NCI-H2227 (cell line): ENCODE data around the gene ADM2.

Experiments
- DNase-seq: peaks from one replicate; lab custom pipeline; 2025; ENCODE audit not compliant: unreplicated experiment; lab: John Stamatoyannopoulos, UW

Gene ADM2

GRCh38 chr22:50445071-50445879, 36.1 kb upstream of the ADM2 start:
- no peak for DNase-seq

DNA sequence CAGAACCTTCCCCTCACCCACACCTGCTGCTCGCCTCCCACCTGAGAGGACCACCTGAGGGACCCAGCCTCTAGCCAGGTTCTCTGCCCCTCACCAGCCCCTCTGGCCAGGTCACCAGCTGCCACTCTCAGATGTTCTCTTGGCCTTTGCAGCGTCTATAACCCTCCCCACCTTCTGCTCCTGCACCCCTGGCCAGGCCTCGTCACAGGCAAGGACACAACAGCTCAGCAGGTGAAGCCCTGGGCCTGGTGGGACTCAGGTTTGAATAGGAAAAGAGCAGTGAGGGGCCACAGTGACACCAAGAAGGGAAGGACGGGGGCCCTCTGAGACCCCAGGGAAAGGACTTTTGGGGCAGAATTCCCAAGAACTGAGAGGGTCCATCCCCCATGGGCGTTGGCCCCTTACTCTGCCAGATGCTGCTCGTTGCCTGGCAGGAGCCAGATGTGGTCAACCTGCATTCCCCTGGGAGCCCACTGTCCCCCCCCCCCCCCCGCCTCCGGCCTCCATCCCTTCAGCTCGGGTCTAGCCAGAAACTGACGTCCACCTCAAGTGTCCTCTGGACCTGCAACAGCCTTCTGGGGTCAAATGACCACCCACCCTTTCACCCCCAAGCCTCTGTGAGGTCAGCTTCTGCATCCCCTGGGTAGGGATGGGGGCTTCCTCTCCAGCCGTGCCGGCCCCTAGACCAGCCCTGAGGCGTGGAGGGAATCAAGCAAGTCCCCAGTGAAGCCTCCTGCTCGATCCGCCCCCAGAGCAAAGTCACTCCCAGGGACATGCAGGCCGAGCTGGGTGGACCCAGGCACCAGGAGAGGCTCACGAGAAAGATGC, 35.2 kb upstream of the ADM2 start:
- no peak for DNase-seq

- DNase-seq, result no peak
Measured at GRCh38 chr22:50446708-50447575, 34.4 kb upstream of the ADM2 start.

GRCh38 chr22:50447576-50448551, 33.5 kb upstream of the ADM2 start:
- DNase-seq, result no peak

- no peak for DNase-seq
Measured at GRCh38 chr22:50452649-50453048, 28.7 kb upstream of the ADM2 start.

DNA sequence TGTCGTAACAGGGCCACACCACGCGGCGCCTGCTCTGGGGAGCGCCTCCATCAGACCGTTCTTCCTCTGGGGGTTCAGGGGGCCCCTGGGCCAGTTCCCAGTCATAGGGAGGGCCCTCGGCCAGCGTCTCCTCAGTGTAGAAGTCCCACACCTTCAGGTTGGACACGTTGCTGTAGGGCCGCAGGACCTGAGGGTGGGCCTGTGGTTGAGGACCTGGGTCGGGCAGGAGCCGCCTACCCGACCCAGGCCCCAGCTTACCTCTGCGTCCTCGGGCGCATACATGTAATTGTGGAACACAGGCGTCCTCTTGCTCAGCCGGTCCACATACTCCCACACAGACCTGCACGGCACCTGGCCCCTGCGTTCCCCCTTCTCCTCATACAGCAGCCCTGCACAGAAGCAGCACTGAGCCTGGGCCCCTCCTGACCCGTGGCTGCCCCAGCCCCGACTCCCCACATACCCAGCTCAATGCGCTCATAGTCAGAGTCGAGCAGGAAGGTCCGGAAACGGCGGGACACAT, 26.7 kb upstream of the ADM2 start:
- DNase-seq, result no peak

DNA sequence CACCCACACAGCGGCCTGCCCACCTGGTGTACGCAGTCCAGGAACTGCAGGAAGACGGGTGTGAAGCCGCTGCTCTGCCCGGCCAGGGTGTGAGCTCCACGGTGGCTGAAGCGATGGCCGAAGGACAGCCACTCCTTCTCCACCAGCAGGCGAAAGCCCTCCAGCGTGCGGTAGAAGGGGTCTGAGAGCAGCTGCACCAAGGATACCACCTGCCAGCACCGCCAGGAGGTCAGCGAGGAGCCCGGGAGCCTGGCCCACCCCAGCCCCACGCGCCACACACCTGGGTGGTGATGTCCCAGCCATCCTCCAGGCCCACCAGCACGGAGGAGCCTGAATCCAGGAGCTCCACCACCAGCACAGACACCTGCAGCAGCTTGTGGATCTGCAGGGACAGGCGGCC, 26.1 kb upstream of the ADM2 start:
- no peak for DNase-seq

DNA sequence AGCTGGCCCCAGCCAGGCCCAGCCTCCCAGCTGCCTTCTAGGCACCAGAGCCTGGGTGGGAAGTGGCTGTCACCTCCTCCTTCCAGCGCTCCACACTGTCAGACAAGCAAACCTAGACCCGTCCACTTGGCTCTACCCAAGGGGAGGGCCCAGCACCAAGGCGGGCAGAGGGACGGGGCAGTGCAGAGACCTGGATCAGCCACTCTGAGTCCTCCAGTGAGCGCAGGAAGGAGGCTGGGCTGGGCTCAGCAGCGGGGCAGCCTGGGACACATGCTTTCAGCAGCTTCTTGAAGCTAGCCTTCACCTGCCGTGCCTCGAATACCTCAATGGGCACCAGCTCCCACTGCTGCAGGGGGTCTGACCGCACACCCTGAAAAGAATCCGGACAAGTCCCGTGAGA, 25.3 kb upstream of the ADM2 start:
- DNase-seq, result no peak

DNA sequence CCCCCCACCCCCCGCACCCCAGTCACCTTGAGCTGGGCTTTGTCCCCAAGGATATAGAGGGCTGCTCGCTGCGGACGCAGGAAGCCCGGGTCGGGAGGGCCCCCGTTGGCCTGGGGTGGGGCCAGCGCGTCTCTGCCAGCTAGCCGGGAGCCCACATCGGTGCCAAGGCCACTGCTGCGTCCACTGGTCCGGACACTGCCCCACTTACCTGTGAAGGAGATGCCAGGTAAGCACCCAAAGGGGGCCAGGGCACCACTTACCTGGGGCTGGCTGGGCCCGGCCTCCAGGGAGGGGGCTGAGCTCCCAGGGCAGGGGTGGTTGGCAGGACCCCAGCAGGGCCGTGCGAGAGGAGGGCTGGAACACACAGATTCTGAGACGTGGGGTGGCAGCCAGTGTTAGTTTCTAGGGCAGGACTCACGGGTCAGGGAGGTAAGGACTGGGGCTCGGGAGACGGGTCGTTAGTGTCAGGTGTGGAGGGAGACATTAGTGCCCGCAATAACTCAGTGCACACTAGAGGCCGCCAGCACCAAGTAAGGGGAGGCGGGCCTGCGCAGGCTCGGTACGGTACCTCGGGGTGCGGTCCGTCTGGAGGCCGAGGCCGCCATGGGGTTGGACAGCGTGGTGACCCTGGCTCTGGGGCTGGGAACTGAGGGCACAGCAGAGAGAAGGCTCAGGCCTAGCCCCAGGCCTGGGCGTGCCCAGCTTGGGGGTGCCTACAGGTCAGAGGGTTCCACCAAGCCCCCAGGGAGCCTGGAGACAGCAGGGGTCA, 24.7 kb upstream of the ADM2 start:
- DNase-seq, result no peak

DNA sequence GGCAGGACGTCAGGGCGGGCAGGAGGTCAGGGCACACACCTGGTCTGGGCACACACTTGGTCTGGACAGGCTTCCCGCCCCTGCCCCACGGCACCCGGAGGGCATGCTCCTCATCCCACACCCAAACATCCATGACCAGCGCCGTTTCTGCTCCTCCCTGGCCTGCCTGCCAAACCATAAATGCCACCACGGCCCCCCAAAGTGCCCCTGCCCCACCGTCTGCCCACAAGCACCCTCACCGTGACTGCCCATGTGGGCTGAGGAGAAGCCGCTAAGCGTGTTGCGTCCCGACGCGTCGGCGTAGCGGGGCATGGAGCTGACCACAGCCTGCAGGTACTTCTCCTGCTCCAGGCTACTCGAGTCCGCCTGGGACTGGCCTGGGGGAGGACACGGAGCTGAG, 22.3 kb upstream of the ADM2 start:
- no peak for DNase-seq

- no peak for DNase-seq
Measured at GRCh38 chr22:50459496-50460140, 21.7 kb upstream of the ADM2 start.

DNA sequence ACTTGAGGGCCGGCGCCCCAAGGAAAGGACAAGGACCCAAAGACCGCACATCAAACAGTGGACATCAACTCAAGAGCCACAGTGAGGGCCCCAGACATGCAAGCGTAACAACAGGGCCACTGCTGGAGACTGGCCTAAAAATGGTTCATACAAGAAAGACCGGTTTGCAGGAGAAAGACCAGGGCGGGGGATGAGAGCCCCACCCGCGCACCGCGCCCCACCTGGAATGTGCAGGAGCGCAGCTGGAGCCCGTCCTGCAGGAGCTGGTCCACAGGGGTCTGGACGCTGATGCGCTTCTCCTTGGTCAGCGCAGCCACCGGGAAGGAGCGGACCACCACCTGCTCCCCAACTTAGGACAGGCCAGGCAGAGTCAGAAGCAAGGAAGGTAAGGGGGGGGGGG, 20.4 kb upstream of the ADM2 start:
- no peak for DNase-seq

- no peak for DNase-seq
Measured at GRCh38 chr22:50461536-50461935, 19.8 kb upstream of the ADM2 start.

DNA sequence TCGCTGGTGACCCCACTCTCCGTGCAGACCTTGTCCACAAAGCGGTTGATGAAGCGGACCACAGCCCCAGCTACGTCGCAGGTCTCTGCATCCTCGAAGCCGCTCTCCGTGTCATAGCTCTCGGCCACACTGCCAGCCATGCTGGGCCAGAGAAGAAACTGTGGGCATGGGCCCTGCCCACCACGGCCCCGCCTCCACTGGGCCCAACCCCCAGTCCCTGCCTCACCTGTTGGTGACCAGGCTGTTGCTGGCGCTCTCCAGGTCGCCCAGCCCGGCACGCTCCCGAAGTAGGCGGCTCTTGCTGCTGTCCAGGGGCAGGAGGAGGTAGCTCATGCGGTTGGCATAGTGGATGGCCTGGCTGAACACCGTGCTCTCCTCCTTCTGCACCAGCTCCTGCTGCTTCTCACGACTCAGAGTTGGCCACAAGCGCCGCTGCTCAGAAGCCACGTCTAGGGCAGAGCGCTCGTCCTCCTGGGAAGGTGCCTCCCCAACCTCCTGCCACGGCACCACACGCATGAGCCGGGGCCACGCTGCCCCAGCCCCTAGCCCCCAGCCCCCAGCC, 19.3 kb upstream of the ADM2 start:
- DNase-seq, result no peak

DNA sequence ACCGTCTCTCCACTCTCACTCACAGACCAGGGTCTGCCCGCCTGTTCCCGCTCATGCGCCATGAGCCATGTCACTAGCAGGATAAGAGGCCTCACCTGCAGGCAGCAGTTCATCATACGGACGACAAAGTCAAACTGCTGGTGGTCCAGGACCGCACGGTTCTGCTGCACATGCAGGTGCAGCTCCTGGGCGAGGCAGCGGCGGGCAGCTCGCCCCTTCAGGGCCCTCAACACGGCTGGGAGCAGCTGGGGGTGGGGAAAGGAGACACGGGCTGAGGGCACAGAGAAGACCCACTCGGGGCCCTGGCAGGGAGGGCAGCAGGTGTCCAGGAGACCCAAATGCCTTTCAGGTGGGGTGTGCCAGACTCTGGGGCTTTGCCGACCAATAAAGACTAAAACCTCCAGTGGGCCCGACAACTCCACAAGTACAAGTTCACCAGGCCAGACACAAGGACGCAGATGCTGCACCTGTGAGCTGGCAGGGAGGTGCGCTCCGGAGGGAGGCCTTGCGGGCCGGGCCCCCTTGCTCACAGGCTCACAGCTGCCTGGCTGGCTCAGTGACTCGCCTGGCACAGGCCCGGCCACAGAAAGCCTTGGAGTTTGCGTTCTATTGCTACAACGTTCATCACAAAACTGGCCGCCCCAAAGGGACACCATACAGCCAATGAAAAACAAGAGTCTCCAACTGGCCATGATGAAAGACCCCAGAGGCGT, 18.0 kb upstream of the ADM2 start:
- no peak for DNase-seq

DNA sequence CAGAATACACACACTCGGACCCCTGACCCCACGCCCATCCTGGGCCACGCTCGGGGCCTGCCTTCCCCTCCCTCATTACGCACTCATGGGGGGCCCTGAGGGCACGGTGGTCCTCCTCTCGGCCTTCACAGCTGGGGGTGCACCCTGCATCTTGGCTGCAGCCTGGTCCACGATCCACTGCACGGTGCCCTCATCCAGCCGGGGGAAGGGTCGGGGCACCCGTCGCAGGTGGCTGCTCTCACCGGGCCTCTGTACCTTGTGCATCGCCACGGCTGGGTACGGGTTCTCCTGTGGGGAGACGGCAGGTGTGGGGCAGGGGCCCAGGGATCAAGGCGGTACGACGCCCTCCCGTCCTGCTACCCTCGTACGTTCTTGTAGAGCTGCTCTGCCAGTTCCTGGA, 16.9 kb upstream of the ADM2 start:
- DNase-seq, result no peak

DNA sequence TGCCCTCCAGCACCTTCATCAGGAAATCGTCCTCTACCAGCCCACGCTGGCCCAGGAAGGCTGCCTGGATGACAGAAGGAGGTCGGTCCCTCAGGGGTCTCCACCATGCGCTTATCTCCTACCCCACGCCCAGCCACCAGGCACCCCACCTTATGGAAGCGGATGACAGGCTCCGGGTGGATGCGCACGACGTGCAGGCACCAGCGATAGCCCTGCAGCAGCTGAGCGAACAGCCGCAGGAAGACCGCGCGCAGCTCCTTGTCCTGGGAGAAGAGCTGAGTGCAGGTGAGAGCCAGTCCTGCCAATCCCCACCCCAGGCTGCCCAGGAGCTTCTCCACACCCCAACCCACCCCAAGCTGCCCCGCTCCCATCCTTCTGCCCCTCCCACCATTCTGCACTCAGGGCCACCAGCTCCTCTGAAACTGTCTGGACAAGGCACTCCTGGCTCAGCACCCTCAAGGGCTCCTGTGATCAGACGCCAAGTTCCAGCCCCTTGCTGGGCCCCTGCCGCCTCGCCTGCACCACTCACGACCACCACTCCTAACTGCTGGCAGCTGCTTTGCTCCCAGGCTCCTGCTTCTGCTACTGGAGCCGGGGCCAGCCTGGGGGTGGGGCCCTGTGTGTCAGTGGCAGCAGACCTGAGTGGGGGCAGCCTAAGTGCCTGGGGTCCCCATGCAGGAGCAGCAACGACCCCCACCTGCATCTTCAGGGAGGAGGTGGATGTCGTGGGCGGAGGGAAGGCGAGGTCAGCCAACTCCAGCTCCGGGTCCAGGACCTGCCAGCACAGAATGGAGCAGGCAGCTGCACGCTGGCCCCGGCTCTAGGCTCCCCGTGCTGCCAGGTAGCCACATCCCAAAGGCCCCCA, 16.0 kb upstream of the ADM2 start:
- no peak for DNase-seq
